ENCODE measurements around the gene C16orf78.
"Not testable (repeated sequence)": the region's sequence is repeated elsewhere in the genome, so short reads cannot be mapped to it uniquely, and the experiment has no call there.

C16orf78 gene

DNA sequence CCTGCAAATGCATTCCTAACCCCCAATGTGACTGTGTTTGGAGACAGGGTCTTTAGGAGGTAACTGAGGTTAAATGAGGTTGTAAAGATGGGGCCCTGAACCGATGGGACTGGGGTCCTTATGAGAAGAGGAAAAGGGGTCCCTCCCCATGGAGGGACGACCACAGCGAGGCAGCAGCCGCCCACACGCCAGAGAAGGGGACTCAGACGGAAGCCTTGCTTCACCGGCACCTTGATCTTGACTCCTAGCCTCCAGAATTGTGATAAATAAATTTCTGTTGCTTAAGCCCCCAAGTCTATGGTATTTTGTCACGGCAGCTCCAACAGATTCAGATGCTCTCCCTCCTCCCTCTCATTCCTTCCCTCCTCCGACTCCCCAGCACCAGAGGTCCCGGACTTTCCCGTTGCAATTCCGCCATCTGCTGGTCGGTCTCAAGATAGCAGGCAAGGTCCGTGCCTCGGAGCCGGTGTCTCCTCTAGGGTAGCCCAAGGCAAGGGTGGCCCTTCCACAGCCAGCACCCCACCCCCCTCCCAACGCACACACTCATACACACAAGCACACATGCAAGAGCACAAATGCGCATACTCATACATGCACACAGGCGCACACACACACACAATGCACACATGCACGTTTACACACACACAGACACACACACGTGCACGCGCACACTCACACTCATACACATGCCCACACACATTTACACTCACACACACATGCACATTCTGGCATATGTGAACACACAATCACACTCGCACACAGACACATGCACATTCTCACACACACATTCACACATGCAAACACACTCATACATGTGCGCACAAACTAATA is 23.1 kb upstream of the C16orf78 start:
- DNase-seq (ENCODE audit: low read depth): no peak

- DNase-seq (ENCODE audit: low read depth): no peak
Measured at GRCh38 chr16:49351096-49351487, 22.5 kb upstream of the C16orf78 start.

DNA sequence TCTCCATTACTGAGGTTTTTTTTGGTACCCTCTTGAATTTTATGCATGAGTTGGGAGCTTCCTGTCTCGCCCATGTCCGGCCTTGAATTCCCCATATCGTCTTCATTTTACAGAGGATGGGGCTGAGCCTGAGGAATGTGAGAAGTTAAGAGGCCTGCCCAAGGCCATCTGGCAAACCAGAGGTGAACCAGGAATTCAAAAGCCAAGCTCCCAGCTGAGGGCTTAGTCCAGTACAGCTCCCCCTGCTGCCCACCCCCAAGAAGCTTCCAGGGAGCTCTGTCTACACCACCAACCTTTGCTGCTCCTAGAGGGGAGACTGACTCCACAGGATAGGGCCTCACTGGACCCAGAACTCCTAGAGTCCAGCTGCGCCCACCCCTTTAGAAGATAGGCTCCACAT is 20.7 kb upstream of the C16orf78 start:
- no peak for DNase-seq (ENCODE audit: low read depth)

- DNase-seq (ENCODE audit: low read depth): no peak
Measured at GRCh38 chr16:49353680-49354079, 19.9 kb upstream of the C16orf78 start.

- DNase-seq (ENCODE audit: low read depth): no peak
Measured at GRCh38 chr16:49354101-49354500, 19.5 kb upstream of the C16orf78 start.

DNA sequence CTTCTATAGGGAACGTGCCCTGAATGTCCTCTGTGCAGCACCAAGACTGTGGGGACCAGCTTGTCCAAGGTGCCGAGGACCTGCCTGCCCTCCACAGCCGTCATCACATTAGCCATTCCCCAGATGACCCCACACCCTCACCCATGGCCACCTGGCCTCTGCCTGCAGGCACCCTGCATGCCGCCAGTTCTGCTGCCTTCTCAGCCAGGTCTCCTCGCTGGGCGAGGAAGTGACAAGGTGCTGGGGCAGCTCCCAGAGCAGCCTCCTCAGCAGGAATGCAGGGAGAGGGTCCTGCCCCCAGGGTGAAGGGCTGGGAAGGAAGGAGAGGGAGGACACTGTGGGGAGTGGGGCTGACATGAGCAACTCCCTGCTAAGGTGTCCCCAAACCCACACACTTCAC is 18.6 kb upstream of the C16orf78 start:
- DNase-seq (ENCODE audit: low read depth): no peak

- no peak for DNase-seq (ENCODE audit: low read depth)
Measured at GRCh38 chr16:49355933-49356665, 17.5 kb upstream of the C16orf78 start.

GRCh38 chr16:49356728-49357488 is 16.7 kb upstream of the C16orf78 start:
- no peak for DNase-seq (ENCODE audit: low read depth)

GRCh38 chr16:49359591-49359990 is 14.0 kb upstream of the C16orf78 start:
- DNase-seq (ENCODE audit: low read depth): no peak

GRCh38 chr16:49361731-49362130 is 11.9 kb upstream of the C16orf78 start:
- DNase-seq (ENCODE audit: low read depth): not testable (repeated sequence)

GRCh38 chr16:49362230-49362629 is 11.4 kb upstream of the C16orf78 start:
- no peak for DNase-seq (ENCODE audit: low read depth)

- DNase-seq (ENCODE audit: low read depth): no peak
Measured at GRCh38 chr16:49365711-49366509, 7.7 kb upstream of the C16orf78 start.

GRCh38 chr16:49366669-49367068 is 6.9 kb upstream of the C16orf78 start:
- DNase-seq (ENCODE audit: low read depth): no peak

GRCh38 chr16:49369651-49370611 is 3.7 kb upstream of the C16orf78 start:
- DNase-seq (ENCODE audit: low read depth): no peak

DNA sequence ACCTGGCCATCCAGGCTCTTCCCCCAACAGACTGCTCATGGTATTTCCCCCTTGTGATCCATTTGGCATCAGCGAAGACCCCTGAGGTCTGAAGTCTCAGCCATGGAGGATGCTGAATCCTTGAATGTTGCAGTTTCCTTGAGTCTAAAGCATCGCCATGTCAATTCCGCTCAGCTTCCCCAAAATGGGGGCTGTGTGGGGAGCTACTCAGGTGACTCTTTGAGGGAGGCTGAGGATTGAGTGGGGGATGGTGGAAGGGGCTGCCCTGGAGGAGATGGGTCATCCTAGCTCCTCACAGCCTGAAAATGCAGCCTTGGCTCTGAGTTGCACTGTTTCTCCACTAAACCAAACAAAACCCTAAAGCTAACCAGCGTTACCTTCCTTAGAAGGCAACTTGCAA is 2.6 kb downstream of the C16orf78 start:
- DNase-seq (ENCODE audit: low read depth): no peak

DNA sequence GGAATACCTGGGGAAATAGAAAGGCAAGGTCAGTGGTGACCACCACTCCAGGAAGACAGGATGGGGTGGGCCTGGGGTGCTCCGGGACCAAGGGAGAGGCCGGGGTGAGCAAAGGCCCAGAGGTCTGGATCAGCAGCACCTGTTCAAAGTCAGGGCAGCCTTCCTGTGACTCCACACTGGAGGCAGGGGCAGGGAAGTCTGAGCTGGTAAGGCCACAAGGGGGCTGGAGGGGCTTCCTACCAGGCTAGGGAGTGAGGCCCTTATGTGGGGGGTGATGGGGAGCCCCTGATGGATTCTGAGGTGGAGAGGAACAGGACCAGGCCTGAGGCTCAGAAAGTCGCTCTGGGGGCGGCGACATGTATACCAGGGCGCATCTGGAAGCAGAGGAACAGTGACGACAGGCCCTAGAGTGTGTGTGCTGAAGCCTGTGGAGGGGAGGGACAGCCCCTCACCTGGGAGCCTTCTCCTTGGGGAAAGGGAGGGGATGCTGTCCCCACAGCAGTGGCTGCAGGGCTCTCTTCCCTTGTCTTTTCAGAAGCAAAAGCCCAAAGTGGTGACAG is 3.7 kb downstream of the C16orf78 start:
- no peak for DNase-seq (ENCODE audit: low read depth)

DNA sequence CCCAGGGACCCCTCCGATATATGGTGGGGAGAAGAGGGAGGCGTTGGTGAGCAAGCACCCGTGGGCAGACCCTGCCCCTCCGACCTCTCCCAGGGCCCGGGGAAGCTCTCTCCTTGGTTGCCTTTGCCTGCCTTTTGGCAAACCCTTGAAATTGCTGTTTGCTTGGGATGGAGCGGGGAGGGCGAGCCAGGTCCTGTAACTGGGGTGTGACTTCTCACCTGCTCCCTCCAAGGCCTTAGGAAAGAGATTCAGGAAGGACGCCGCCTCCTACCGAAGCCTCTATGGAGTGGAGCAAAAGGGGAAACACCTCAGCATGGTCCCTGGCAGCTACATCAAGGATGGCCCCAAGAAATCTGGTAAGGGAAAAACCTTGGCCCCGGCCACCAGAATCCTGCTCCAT is 4.6 kb downstream of the C16orf78 start:
- DNase-seq (ENCODE audit: low read depth): no peak

- no peak for DNase-seq (ENCODE audit: low read depth)
Measured at GRCh38 chr16:49378816-49379215, 5.2 kb downstream of the C16orf78 start.

DNA sequence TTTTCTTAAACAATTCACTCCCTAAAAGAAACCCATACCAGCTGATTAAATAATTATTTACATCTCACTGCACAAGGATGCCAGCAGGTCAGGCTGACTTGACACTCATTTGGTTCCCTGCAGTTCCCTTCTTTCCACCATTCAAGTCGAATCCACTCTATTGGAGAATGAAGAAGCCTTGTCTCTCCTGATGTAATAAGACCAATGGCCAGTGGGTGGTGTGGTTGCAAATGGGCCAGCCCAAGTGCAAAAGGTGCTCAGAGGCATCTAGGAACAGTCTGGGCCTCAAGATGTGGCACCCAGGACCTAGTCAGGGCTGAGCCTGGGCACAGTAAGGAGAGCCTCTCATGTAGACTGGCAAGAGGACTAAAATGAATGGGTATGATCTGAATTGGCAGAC is 9.3 kb downstream of the C16orf78 start:
- no peak for DNase-seq (ENCODE audit: low read depth)

- DNase-seq (ENCODE audit: low read depth): no peak
Measured at GRCh38 chr16:49395021-49395420, 21.4 kb downstream of the C16orf78 start.

Data from HS-27A (cell line).